Glomerular visceral epithelial cell (primary cell): Measurements from ENCODE around the gene CHERP.
"Not testable (repeated sequence)": the region's sequence is repeated elsewhere in the genome, so short reads cannot be mapped to it uniquely, and the experiment has no call there.

Experiments
- DNase-seq: peaks from one replicate; pipeline ENCODE4 v3.0.0-alpha.2; 2016; ENCODE audit errors: extremely low spot score

CHERP gene

GRCh38 chr19:16476401-16476800, 65.8 kb downstream of the CHERP start:
- no peak for DNase-seq

- no peak for DNase-seq
These were observed 68.3 kb downstream of the CHERP start for GRCh38 chr19:16473875-16474392.

- no peak for DNase-seq
These were observed 69.2 kb downstream of the CHERP start for GRCh38 chr19:16472992-16473391.

GRCh38 chr19:16472559-16472899, 69.7 kb downstream of the CHERP start:
- not testable (repeated sequence) for DNase-seq

- DNase-seq = no peak
These were observed 71.1 kb downstream of the CHERP start for GRCh38 chr19:16470911-16471811.

- DNase-seq = no peak
These were observed 71.7 kb downstream of the CHERP start for GRCh38 chr19:16470541-16470910.
